K562 (cell line): ENCODE data around the gene SH2D3A. TPM values are rescaled to one million over a fixed set of nuclear protein-coding genes. Genes with fewer than 3 reads are reported as not detected.

ENCODE experiments used
- ATAC-seq: fragments of 200-7000 bp; cut with Tn5 transposase; 3 replicates; pipeline ENCODE4 v1.9.1; 2020; ENCODE audit warnings: moderate library complexity
- BruUV-seq: library from RNA; stranded (reverse); fragments of 400-500 nt; replicated peaks from 2 replicates; lab custom pipeline; 2021; lab: Mats Ljungman, UMichigan
- CTCF ChIA-PET: fragments of 300-600 bp; formaldehyde crosslinking; extraction: SDS; loops from one replicate; lab custom pipeline; 2021; ENCODE audit warnings: low intra/inter-chr PET ratio; lab: Yijun Ruan, JAX
- POLR2A ChIA-PET: fragments of 300-600, 350-650 bp; sonication (Branson Sonifier 250); formaldehyde crosslinking; extraction: SDS; loops from one replicate; lab custom pipeline; 2021; ENCODE audit warnings: antibody characterized with exemption, inconsistent platforms; lab: Yijun Ruan, JAX
- DNase-seq, 4 experiments: peaks; one replicate each; pipeline versions ENCODE4 v3.0.0 to v3.0.0-alpha.2; 2011 to 2018; ENCODE audit warnings: low spot score in 3 of 4, mixed read lengths in 3 of 4; ENCODE audit errors: extremely low read depth in 1 of 4
- FAIRE-seq: peaks from 2 replicates; lab custom pipeline; 2011; peaks lifted over from hg19 to GRCh38; lab: Jason Lieb, UNC
- H2AFZ ChIP-seq: 2 replicates; pipeline ENCODE4 v1.6.0; 2011; ENCODE audit warnings: low read depth, low read length, control low read depth, inconsistent platforms
- H3K27ac ChIP-seq: fragments of 200-600 bp; 3 replicates; pipeline ENCODE4 v1.8.0; 2011; ENCODE audit warnings: low read depth, mild to moderate bottlenecking, control low read depth, inconsistent platforms, low read length, moderate library complexity, mixed read lengths; ENCODE audit errors: extremely low read depth
- H3K27me3 ChIP-seq, 2 experiments: fragments of 300-600 bp in 1 of 2; 2 replicates in 1 of 2; 3 replicates in 1 of 2; pipeline versions ENCODE4 v1.6.0 to v1.8.0; 2011; ENCODE audit warnings: inconsistent platforms in 2 of 2, low read length in 2 of 2, mild to moderate bottlenecking in 1 of 2, mixed read lengths in 1 of 2, moderate library complexity in 1 of 2; ENCODE audit not compliant: control insufficient read depth in 2 of 2, insufficient read depth in 2 of 2
- H3K36me3 ChIP-seq: fragments of 300-600 bp; 3 replicates; pipeline ENCODE4 v1.8.0; 2011; ENCODE audit warnings: mild to moderate bottlenecking, low read length, inconsistent platforms; ENCODE audit not compliant: control insufficient read depth, insufficient read depth
- H3K4me1 ChIP-seq, 2 experiments: fragments of 200-600 bp in 1 of 2; replicated peaks in 1 of 2; 2 replicates in 1 of 2; 3 replicates in 1 of 2; pipeline versions ENCODE4 v1.5.1 to v1.8.0; 2011; ENCODE audit warnings: inconsistent platforms in 2 of 2, low read length in 2 of 2, mild to moderate bottlenecking in 1 of 2, mixed read lengths in 1 of 2, moderate library complexity in 1 of 2; ENCODE audit not compliant: control insufficient read depth in 2 of 2, insufficient read depth in 2 of 2
- H3K4me2 ChIP-seq: 2 replicates; pipeline ENCODE4 v1.6.1; 2011; ENCODE audit warnings: low read length, control low read depth, inconsistent platforms, mixed read lengths; ENCODE audit not compliant: insufficient read depth
- H3K4me3 ChIP-seq: fragments of 200-600 bp; sonication (generic), shearing (Covaris generic); 2 replicates; pipeline ENCODE4 v1.5.1; 2016; ENCODE audit warnings: control low read depth, inconsistent platforms
- H3K79me2 ChIP-seq: fragments of 200-600 bp; 3 replicates; pipeline ENCODE4 v1.8.0; 2011; ENCODE audit warnings: low read length, inconsistent platforms; ENCODE audit not compliant: control insufficient read depth, insufficient read depth
- H3K9ac ChIP-seq, 2 experiments: 2 replicates each; pipeline versions ENCODE4 v1.6.0 to v1.6.1; 2011; ENCODE audit warnings: low read depth in 2 of 2, low read length in 2 of 2, control low read depth in 1 of 2, inconsistent platforms in 1 of 2, mild to moderate bottlenecking in 1 of 2, mixed read lengths in 1 of 2; ENCODE audit not compliant: insufficient read depth in 1 of 2
- H3K9me1 ChIP-seq: one replicate; pipeline ENCODE4 v1.6.0; 2011; ENCODE audit warnings: inconsistent platforms, mild to moderate bottlenecking, low read length, moderate library complexity; ENCODE audit not compliant: control insufficient read depth, insufficient read depth
- H3K9me3 ChIP-seq: replicated peaks from 2 replicates; pipeline ENCODE4 v1.5.1; 2011; ENCODE audit warnings: low read depth, low read length, inconsistent platforms; ENCODE audit not compliant: control insufficient read depth, insufficient read depth
- H4K20me1 ChIP-seq: replicated peaks from 2 replicates; pipeline ENCODE4 v1.6.1; 2011; ENCODE audit warnings: low read length, inconsistent platforms, mixed read lengths; ENCODE audit not compliant: control insufficient read depth, insufficient read depth
- CTCF ChIP-seq, 3 experiments: IDR thresholded peaks in 2 of 3; conservative IDR thresholded peaks in 1 of 3; 2 replicates each; pipeline ENCODE4 v1.5.1; 2011 to 2012; ENCODE audit warnings: low read length in 3 of 3, mild to moderate bottlenecking in 3 of 3, control low read depth in 2 of 3, improper control_type of control experiment in 1 of 3, inconsistent platforms in 1 of 3, low read depth in 1 of 3, mixed read lengths in 1 of 3, moderate library complexity in 1 of 3; ENCODE audit not compliant: insufficient read depth in 2 of 3
- HSF4 ChIP-seq: fragments of 250-450 bp; sonication (Bioruptor Pico); IDR thresholded peaks from 2 replicates; pipeline ENCODE4 v2.1.2; 2022; ENCODE audit warnings: mild to moderate bottlenecking, moderate library complexity, borderline replicate concordance
- MBD1 ChIP-seq: fragments of 250-450 bp; sonication (Bioruptor Pico); IDR thresholded peaks from 2 replicates; pipeline ENCODE4 v1.8.0; 2022; ENCODE audit warnings: inconsistent platforms
- NRF1 ChIP-seq, 2 experiments: fragments of 450-650 bp; IDR thresholded peaks in 1 of 2; conservative IDR thresholded peaks in 1 of 2; 2 replicates each; pipeline ENCODE4 v1.6.1; 2014; ENCODE audit warnings: mild to moderate bottlenecking in 2 of 2
- PTRF ChIP-seq: fragments of 450-650 bp; IDR thresholded peaks from 2 replicates; pipeline ENCODE4 v1.6.1; 2016; ENCODE audit warnings: mild to moderate bottlenecking, missing genetic modification characterization, missing compliant biosample characterization
- SAFB ChIP-seq: fragments of 200-400 bp; formaldehyde crosslinking; IDR thresholded peaks from 2 replicates; pipeline ENCODE4 v1.6.1; 2017; ENCODE audit warnings: low read depth, low read length, borderline replicate concordance
- THRA ChIP-seq: fragments of 450-650 bp; IDR thresholded peaks from 2 replicates; pipeline ENCODE4 v1.6.1; 2017; ENCODE audit warnings: mild to moderate bottlenecking, moderate library complexity
- U2AF1 ChIP-seq: fragments of 200-400 bp; formaldehyde crosslinking; optimal IDR thresholded peaks from 2 replicates; pipeline ENCODE3; 2017; ENCODE audit warnings: mild to moderate bottlenecking, low read depth, low read length, moderate library complexity
- WGBS: fragments of 100-300 bp; shearing (Covaris generic); methylation state at CpG from one replicate; pipeline ENCODE4 v1.1.6; 2016; ENCODE audit warnings: low coverage, mixed read lengths; ENCODE audit not compliant: insufficient coverage; ENCODE audit errors: missing lambda C conversion rate; 5-methylcytosine and 5-hydroxymethylcytosine counted together
- in situ Hi-C: fragments of 300-500 bp; cut with MboI; formaldehyde crosslinking; loops from 4 replicates; pipeline ENCODE4 v1.15.0; 2018; ENCODE audit warnings: inconsistent platforms, mixed read lengths
- intact Hi-C: fragments of 100-400 bp; cut with micrococcal nuclease; formaldehyde crosslinking; loops from 2 replicates; pipeline ENCODE4 v1.14.2; 2022
- polyA plus RNA-seq, 8 experiments: library from polyadenylated mRNA; depleted of rRNA in 4 of 8; stranded (reverse) in 5 of 8; unstranded in 3 of 8; fragments of >200 nt; fragmentation: Nextera tagmentation in 2 of 8; fragmentation: Illumina TruSeq in 1 of 8; extraction: Ambion mirVana in 2 of 8; extraction: Trizol in 1 of 8; gene quantifications; 2 replicates each; pipeline versions ENCODE4 v1.2.1 to v1.2.3, GENCODE V29; 2011 to 2014; ENCODE audit warnings: inconsistent platforms in 1 of 8, missing spikeins in 1 of 8
- total RNA-seq, 7 experiments: library from RNA; depleted of rRNA in 6 of 7; stranded (reverse); fragments of >200 nt in 6 of 7; fragmentation: Illumina TruSeq in 2 of 7; extraction: Trizol in 2 of 7; gene quantifications; 2 replicates each; pipeline versions ENCODE4 v1.2.1 to v1.2.3, GENCODE V29; 2011 to 2021; ENCODE audit warnings: low replicate concordance in 1 of 7

The SH2D3A gene
- total and polyA plus RNA-seq, 9 of the 15 experiments (the other 6 are each of a cell fraction or from before 2014, with no cell fraction given): 0.75 to 26.3 (median 8.9) TPM

- TF ChIP-seq MBD1 (CRISPR knock-in tag): no peak
- TF ChIP-seq HSF4 (CRISPR knock-in tag): no peak
- no peak for TF ChIP-seq THRA
- peak; percentile 49; the same call in 1 of the 2 replicates for TF ChIP-seq SAFB
These were observed 55.0 kb downstream of the SH2D3A start (continued) for GRCh38 chr19:6712231-6712630.

- no TSS peak for BruUV-seq
- no peak overlapping the region for H3K4me2 ChIP-seq
- no peak overlapping the region for H3K4me3 ChIP-seq
- H3K9me1 ChIP-seq: no peaks in the 10 kb centered on the region
- no peak for TF ChIP-seq U2AF1
- peak in 1 of 2 experiments; percentile 39; a peak in 1 of 4 replicates for TF ChIP-seq NRF1 (conservative IDR thresholded peaks at IDR 0.05 in 1 of 2, IDR thresholded peaks at IDR 0.05 in 1 of 2)
- no peak for TF ChIP-seq PTRF (tag)
- TF ChIP-seq CTCF (IDR thresholded peaks at IDR 0.05 in 2 of 3, conservative IDR thresholded peaks at IDR 0.05 in 1 of 3; ENCODE audit: insufficient read depth in 2 of 3, low read depth in 1 of 3, low read length in 3 of 3): 0 out of 6 replicates have a peak, but pooled peaks of 1 of the 3 experiments have one; percentile 1
- TF ChIP-seq, all 486 proteins: peak for 2
- Histone ChIP-seq H3K27ac (no peak overlapping the region), H3K9ac (0 out of 4 replicates have a peak overlapping the region, but pooled peaks of 1 of the 2 experiments have one; percentile 19), H3K36me3 (no peaks in the 10 kb centered on the region), H2AFZ (no peak overlapping the region), H4K20me1 (0 out of 2 replicates have a peak, but pooled peaks cover 5% of the 10 kb centered on the region), H3K4me1 (peaks cover 0 to 23% of the 10 kb centered on the region in 2 experiments; a peak in 2 of 5 replicates), H3K27me3 (peaks cover 7 to 32% of the 10 kb centered on the region in 2 experiments; a peak in 4 of 5 replicates), H3K9me3 (no peaks in the 10 kb centered on the region), H3K79me2 (no peaks in the 10 kb centered on the region)
- ATAC-seq: no peak; the same call in 2 of the 3 replicates
- FAIRE-seq: no peak
- DNase-seq: no peak
- CTCF ChIA-PET: no interaction called here
- intact Hi-C loops: no loop called here
- in situ Hi-C loops: no loop called here
- WGBS: 21% methylated on average over 10 of the region's 10 CpGs
- POLR2A ChIA-PET: no interaction called here
These were observed 55.6 kb downstream of the SH2D3A start for GRCh38 chr19:6711605-6712004.
